HepG2 (cell line): ENCODE measurements around the gene SEPTIN10. TPM values are rescaled to one million over a fixed set of nuclear protein-coding genes. Genes with fewer than 3 reads are reported as not detected.

ENCODE experiments used
- ATAC-seq: fragments of 200-7000 bp; cut with Tn5 transposase; 3 replicates; pipeline ENCODE4 v1.9.1; 2020; ENCODE audit warnings: mild to moderate bottlenecking, moderate library complexity
- BruUV-seq: library from RNA; stranded (reverse); fragments of 400-500 nt; replicated peaks from 2 replicates; lab custom pipeline; 2021; lab: Mats Ljungman, UMichigan
- CTCF ChIA-PET: fragments of 300-600 bp; formaldehyde crosslinking; extraction: SDS; loops from one replicate; lab custom pipeline; 2021; ENCODE audit warnings: low total read pairs, inconsistent platforms, low intra/inter-chr PET ratio; lab: Yijun Ruan, JAX
- POLR2A ChIA-PET: fragments of 350-600 bp; sonication (Branson Sonifier 250); formaldehyde crosslinking; loops from one replicate; lab custom pipeline; 2020; ENCODE audit warnings: antibody characterized with exemption, inconsistent platforms; lab: Yijun Ruan, JAX
- DNase-seq: peaks from one replicate; pipeline ENCODE4 v3.0.0-alpha.2; 2015; ENCODE audit warnings: low spot score
- FAIRE-seq: peaks from 3 replicates; lab custom pipeline; 2011; peaks lifted over from hg19 to GRCh38; lab: Jason Lieb, UNC
- H2AFZ ChIP-seq: one replicate; pipeline ENCODE4 v1.6.1; 2011; ENCODE audit warnings: low read length, inconsistent platforms
- H3K27ac ChIP-seq: fragments of 300-600 bp; 3 replicates; pipeline ENCODE4 v1.8.0; 2011; ENCODE audit warnings: mixed run types, mild to moderate bottlenecking, mixed read lengths, low read length, inconsistent platforms; ENCODE audit not compliant: insufficient read depth; ENCODE audit errors: extremely low read length
- H3K27me3 ChIP-seq, 2 experiments: fragments of 200-600 bp in 1 of 2; 2 replicates in 1 of 2; 3 replicates in 1 of 2; pipeline versions ENCODE4 v1.6.0 to v1.8.0; 2011; ENCODE audit warnings: low read length in 2 of 2, mild to moderate bottlenecking in 2 of 2, moderate library complexity in 2 of 2, inconsistent platforms in 1 of 2; ENCODE audit not compliant: insufficient read depth in 2 of 2, control insufficient read depth in 1 of 2
- H3K36me3 ChIP-seq, 2 experiments: fragments of 200-600 bp in 1 of 2; replicated peaks in 1 of 2; 2 replicates in 1 of 2; 3 replicates in 1 of 2; pipeline versions ENCODE4 v1.5.1 to v1.8.0; 2011; ENCODE audit warnings: low read length in 2 of 2, inconsistent platforms in 1 of 2; ENCODE audit not compliant: insufficient read depth in 2 of 2, control insufficient read depth in 1 of 2
- H3K4me1 ChIP-seq: 2 replicates; pipeline ENCODE4 v1.5.1; 2012; ENCODE audit warnings: low read length, inconsistent platforms; ENCODE audit not compliant: insufficient read depth
- H3K4me2 ChIP-seq: 2 replicates; pipeline ENCODE4 v1.6.0; 2011; ENCODE audit warnings: low read depth, low read length, inconsistent platforms
- H3K4me3 ChIP-seq, 3 experiments: fragments of 200-600 bp in 1 of 3; sonication (generic), shearing (Covaris generic) in 1 of 3; replicated peaks in 1 of 3; 2 replicates each; pipeline ENCODE4 v1.5.1; 2011 to 2016; ENCODE audit warnings: low read length in 3 of 3, inconsistent platforms in 2 of 3, low read depth in 2 of 3, mild to moderate bottlenecking in 2 of 3, control low read depth in 1 of 3, mixed read lengths in 1 of 3; ENCODE audit not compliant: insufficient read depth in 1 of 3
- H3K79me2 ChIP-seq: one replicate; pipeline ENCODE4 v1.6.1; 2011; ENCODE audit warnings: low read length, inconsistent platforms; ENCODE audit not compliant: insufficient read depth
- H3K9ac ChIP-seq: 2 replicates; pipeline ENCODE4 v1.6.0; 2011; ENCODE audit warnings: mild to moderate bottlenecking, low read depth, low read length, inconsistent platforms; ENCODE audit not compliant: insufficient read depth
- H3K9me3 ChIP-seq: 2 replicates; pipeline ENCODE4 v1.5.1; 2012; ENCODE audit warnings: mild to moderate bottlenecking, low read length
- H4K20me1 ChIP-seq: 2 replicates; pipeline ENCODE4 v1.6.0; 2011; ENCODE audit warnings: inconsistent platforms, mild to moderate bottlenecking, low read length, moderate library complexity; ENCODE audit not compliant: insufficient read depth
- BCLAF1 ChIP-seq: fragments of 450-650 bp; IDR thresholded peaks from 2 replicates; pipeline ENCODE4 v1.6.1; 2017; ENCODE audit warnings: mild to moderate bottlenecking
- CC2D1A ChIP-seq: sonication (generic); formaldehyde crosslinking; IDR thresholded peaks from 2 replicates; pipeline ENCODE4 v1.8.1; 2023; ENCODE audit warnings: mild to moderate bottlenecking, missing genetic modification reagents
- NFATC3 ChIP-seq: sonication (generic); formaldehyde crosslinking; IDR thresholded peaks from 2 replicates; pipeline ENCODE4 v1.5.1; 2020; ENCODE audit warnings: mild to moderate bottlenecking, missing genetic modification reagents
- PAWR ChIP-seq: sonication (generic); formaldehyde crosslinking; IDR thresholded peaks from 2 replicates; pipeline ENCODE4 v1.4.0; 2020; ENCODE audit warnings: missing genetic modification reagents, mild to moderate bottlenecking, borderline replicate concordance
- ZBTB49 ChIP-seq: sonication (generic); formaldehyde crosslinking; IDR thresholded peaks from 2 replicates; pipeline ENCODE4 v1.4.0; 2020; ENCODE audit warnings: missing genetic modification reagents, borderline replicate concordance
- ZBTB7A ChIP-seq: sonication (generic); formaldehyde crosslinking; IDR thresholded peaks from 2 replicates; pipeline ENCODE4 v1.8.0; 2022; ENCODE audit warnings: mild to moderate bottlenecking, missing genetic modification reagents
- ZFP36L1 ChIP-seq: sonication (generic); formaldehyde crosslinking; IDR thresholded peaks from 2 replicates; pipeline ENCODE4 v1.8.0; 2022; ENCODE audit warnings: mild to moderate bottlenecking, missing genetic modification reagents, moderate library complexity
- ZIK1 ChIP-seq: sonication (generic); formaldehyde crosslinking; IDR thresholded peaks from 2 replicates; pipeline ENCODE4 v1.5.0; 2020; ENCODE audit warnings: mild to moderate bottlenecking, low read depth, missing genetic modification reagents, borderline replicate concordance
- ZNF235 ChIP-seq: sonication (generic); formaldehyde crosslinking; IDR thresholded peaks from 2 replicates; pipeline ENCODE4 v1.8.1; 2023; ENCODE audit warnings: mild to moderate bottlenecking, missing genetic modification reagents, borderline replicate concordance
- ZNF407 ChIP-seq: sonication (generic); formaldehyde crosslinking; IDR thresholded peaks from one replicate; pipeline ENCODE4 v1.5.1; 2020; ENCODE audit warnings: mild to moderate bottlenecking, missing genetic modification reagents; ENCODE audit errors: not compliant biosample characterization
- ZNF776 ChIP-seq: sonication (generic); formaldehyde crosslinking; IDR thresholded peaks from 2 replicates; pipeline ENCODE4 v1.4.0; 2020; ENCODE audit warnings: mild to moderate bottlenecking, missing genetic modification reagents
- WGBS: methylation state at CpG from one replicate; pipeline ENCODE4 v1.1.6; 2017; ENCODE audit warnings: low lambda C conversion rate; 5-methylcytosine and 5-hydroxymethylcytosine counted together
- in situ Hi-C: cut with HindIII; loops from 2 replicates; pipeline ENCODE4 v1.10.0; 2017; ENCODE audit warnings: low pct_unique_long_range_greater_than_20kb; ENCODE audit not compliant: extremely low pct_ligation_motif_present
- intact Hi-C: fragments of 100-400 bp; cut with micrococcal nuclease; formaldehyde crosslinking; loops from one replicate; pipeline ENCODE4 v1.10.0; 2022; ENCODE audit not compliant: unreplicated experiment
- polyA plus RNA-seq, 8 experiments: library from polyadenylated mRNA; depleted of rRNA in 3 of 8; stranded (reverse) in 7 of 8; unstranded in 1 of 8; fragments of >200 nt; fragmentation: Illumina TruSeq in 4 of 8; extraction: Trizol in 4 of 8; gene quantifications; 2 replicates each; pipeline versions ENCODE4 v1.2.1 to v1.2.3, GENCODE V29; 2011 to 2016; ENCODE audit warnings: low read depth in 4 of 8, missing spikeins in 1 of 8, mixed read lengths in 1 of 8; ENCODE audit not compliant: insufficient read depth in 1 of 8
- total RNA-seq, 5 experiments: library from RNA; depleted of rRNA; stranded (reverse); fragments of >200 nt; fragmentation: Illumina TruSeq; extraction: Trizol; gene quantifications; 2 replicates each; pipeline ENCODE4 v1.2.3, GENCODE V29; 2016; ENCODE audit warnings: low read depth in 1 of 5

SEPTIN10 gene
- total and polyA plus RNA-seq, 2 of the 13 experiments (the other 11 are each of a cell fraction or from before 2014, with no cell fraction given), result 45.8 to 67.5 TPM

- no peak for ATAC-seq
- no peaks in the 10 kb centered on the region for H3K79me2 ChIP-seq
- ChIA-PET POLR2A (no interaction called here), CTCF (no interaction called here)
- H3K9me3 ChIP-seq, result no peaks in the 10 kb centered on the region
- intact Hi-C loops (no loop called here), in situ Hi-C loops (no loop called here)
- H3K27ac ChIP-seq, result peak overlapping the region; percentile 7
- no peaks in the 10 kb centered on the region for H3K27me3 ChIP-seq
- H3K36me3 ChIP-seq, result peaks cover 9 to 19% of the 10 kb centered on the region in 2 experiments
- 95% methylated on average over 9 of the region's 9 CpGs for WGBS
- FAIRE-seq, result no peak
- BruUV-seq, result no TSS peak
- no peak overlapping the region for H3K4me2 ChIP-seq
- no peak overlapping the region for H3K9ac ChIP-seq
- peaks cover 40% of the 10 kb centered on the region for H3K4me1 ChIP-seq
- H2AFZ ChIP-seq, result no peak overlapping the region
- DNase-seq, result no peak
- no peaks in the 10 kb centered on the region for H4K20me1 ChIP-seq
- no peak overlapping the region for H3K4me3 ChIP-seq
- TF ChIP-seq ZBTB7A (CRISPR knock-in tag), result no peak
- no peak for TF ChIP-seq ZNF407 (CRISPR knock-in tag)
- TF ChIP-seq NFATC3 (CRISPR knock-in tag), result no peak
- no peak for TF ChIP-seq ZBTB49 (CRISPR knock-in tag)
- TF ChIP-seq ZNF776 (CRISPR knock-in tag), result no peak
- no peak for TF ChIP-seq BCLAF1
- TF ChIP-seq ZNF235, result no peak
- no peak for TF ChIP-seq ZIK1
- no peak for TF ChIP-seq ZFP36L1 (CRISPR knock-in tag)
- no peak for TF ChIP-seq PAWR (CRISPR knock-in tag)
- no peak for TF ChIP-seq CC2D1A (CRISPR knock-in tag)
Observed at GRCh38 chr2:109555346-109555900, 58.3 kb downstream of the SEPTIN10 start.
